CD4-positive, alpha-beta T cell treated with Interleukin-15 for 1 hour (primary cell): ENCODE results near the gene ZNF521.

Experiments
- DNase-seq: peaks from one replicate; pipeline ENCODE4 v3.0.0-alpha.2; 2020

ZNF521 gene

DNA sequence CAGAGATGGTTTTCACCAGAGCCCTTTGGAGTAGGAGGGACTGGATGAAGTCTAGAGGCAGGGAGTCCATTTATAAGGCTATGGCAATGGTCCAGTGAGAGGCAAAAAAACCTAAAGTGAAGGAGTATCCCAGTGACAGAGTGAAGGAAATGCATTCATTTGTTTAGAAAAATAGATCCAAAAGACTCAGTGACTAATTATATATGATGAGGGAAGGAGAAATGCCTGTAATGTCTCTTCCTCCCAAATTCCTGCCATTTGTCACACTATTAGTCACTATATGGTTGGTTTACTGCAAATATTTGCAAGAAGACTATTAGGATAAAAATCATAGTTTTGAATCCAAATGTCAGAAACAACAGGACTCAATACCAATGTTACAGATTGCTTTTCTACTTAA is 104.2 kb downstream of the ZNF521 start:
- no peak for DNase-seq

GRCh38 chr18:25244924-25245698 is 106.9 kb downstream of the ZNF521 start:
- no peak for DNase-seq

- DNase-seq = no peak
These were observed 107.8 kb downstream of the ZNF521 start for GRCh38 chr18:25244170-25244569.

GRCh38 chr18:25243754-25244153 is 108.2 kb downstream of the ZNF521 start:
- no peak for DNase-seq

- DNase-seq = no peak
These were observed 108.7 kb downstream of the ZNF521 start for GRCh38 chr18:25243257-25243656.

DNA sequence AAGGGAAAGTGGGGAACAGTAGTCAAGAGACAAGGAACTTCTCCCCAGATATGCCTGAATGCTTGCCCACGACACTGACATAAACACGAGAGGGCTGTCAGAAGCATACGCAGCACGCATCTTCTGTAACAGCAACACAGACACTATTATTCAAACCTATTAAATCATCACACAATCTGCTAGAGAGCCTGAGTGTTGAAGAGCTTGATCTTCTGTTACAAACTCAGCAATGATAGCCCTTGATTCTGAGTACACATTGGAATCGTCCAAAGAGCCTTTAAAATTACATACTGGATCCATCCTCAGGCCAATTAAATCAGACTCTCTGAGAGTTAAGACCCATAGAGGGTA is 111.6 kb downstream of the ZNF521 start:
- no peak for DNase-seq

DNA sequence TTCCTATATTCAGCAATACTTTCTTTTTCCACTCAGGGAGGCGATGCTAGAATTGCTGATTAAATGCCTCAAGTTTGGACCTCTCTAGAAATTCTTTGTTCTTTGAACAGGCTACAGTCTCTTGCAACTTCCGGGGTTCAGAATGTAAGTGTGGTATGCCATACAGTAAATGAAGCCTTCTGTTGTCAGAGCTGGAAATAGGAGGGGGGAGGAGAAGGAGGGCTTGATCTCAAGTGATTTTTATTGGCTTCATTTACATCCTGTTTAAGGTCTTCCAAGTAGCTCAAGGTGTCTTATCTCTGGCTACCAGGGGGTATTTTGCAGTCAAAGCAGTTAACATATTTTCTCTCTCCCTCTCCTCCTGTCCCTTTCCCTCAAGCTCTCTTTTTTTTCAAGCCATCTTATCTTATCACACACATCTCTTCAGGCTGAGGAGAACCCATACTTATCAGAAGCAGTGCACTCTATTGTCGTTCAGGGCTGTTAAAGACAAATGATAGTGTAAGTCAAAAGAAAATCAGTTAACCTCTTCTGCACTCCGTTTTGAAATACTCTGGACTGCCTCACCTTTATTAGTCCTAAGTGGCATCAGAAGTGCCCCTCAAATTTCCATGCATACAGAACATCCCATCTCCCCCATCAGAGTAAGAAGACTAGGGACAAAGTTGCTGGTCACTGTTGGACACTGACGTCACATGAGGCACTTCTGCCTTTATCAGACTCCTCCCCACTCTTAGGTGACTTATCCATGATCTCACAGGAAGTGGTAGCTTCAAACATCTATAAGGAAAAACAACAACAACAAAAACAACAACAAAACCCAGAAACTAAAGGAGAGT is 112.2 kb downstream of the ZNF521 start:
- no peak for DNase-seq

GRCh38 chr18:25239151-25239550 is 112.8 kb downstream of the ZNF521 start:
- DNase-seq = no peak

DNA sequence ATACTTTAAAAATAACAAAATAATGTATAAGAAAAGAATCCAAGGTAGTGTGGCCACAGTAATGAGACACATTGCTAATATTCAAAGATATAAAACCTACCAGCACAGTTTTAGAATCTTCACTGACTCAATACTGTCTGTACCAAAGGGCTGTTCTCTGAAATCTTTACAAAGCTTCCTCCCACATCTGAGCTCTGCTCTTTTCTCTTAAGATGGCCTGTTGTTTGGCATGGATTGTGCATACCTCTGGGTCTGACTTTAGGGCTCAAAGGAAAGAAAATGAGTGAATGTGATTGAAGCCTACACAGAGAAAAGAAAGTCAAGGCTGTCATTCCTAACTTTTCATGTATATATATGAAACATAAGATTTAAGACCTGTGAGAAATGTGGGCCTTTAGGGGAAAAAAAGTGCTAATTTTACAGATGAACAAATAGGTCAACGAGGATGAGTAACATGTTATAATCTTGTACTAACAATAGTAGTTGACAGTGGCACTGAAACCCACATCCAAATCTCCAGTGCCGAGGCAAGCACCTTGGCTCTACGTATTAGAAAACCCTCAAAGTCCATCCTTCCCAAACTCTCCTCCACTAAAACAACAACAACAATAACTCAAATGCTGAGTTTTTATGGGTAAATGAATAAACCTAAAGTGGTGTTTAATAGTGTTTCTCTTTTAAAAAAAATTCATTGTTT is 114.2 kb downstream of the ZNF521 start:
- no peak for DNase-seq

DNA sequence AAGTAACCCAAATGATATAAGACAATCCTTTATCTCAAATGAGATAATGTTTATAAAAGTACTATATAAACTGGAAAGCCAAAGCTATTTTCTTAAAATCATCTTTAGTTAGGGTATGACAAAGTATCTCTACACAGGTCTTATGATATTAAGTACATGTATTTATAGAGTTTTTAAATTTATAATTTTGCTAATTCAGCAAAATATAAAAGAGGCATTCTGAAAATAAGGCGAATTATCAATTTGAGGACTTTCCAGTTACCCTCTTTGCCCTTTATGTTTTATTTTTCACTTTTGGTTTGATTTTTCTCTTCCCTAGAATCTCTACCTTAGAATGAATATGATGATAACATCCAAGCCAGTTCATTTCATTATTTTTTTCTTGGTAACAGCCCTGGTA is 115.2 kb downstream of the ZNF521 start:
- no peak for DNase-seq

DNA sequence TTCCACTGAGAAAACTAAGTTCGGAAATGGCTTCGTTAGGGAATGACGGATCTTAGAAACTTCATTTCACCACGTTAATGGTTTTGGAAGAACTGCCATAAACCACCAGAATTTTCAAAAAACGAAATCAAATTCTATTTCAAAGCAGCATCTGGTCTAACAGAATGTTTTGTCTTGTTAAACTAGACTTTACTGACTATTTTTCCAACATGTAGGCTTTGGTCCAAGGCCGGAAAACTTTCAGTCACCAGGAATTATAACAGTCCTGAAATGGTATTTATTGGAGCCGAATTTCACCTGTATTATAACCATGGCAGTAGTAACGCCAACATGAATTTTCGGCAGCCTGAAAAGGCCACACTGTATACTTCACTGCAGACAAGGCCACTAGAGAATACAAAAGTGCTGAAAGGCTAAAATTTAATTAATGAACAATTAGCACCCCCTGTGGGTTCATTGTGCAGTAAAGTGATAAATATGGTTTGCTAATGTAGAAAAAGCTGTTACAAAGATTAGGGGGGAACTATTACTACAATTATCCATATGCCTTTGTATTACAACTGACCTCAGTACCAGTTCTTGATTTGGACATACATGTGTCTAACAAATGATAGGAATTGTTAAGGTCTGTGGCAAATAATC is 116.4 kb downstream of the ZNF521 start:
- DNase-seq = no peak

- no peak for DNase-seq
These were observed 117.1 kb downstream of the ZNF521 start for GRCh38 chr18:25234740-25235345.

GRCh38 chr18:25234322-25234639 is 117.7 kb downstream of the ZNF521 start:
- DNase-seq = no peak

DNA sequence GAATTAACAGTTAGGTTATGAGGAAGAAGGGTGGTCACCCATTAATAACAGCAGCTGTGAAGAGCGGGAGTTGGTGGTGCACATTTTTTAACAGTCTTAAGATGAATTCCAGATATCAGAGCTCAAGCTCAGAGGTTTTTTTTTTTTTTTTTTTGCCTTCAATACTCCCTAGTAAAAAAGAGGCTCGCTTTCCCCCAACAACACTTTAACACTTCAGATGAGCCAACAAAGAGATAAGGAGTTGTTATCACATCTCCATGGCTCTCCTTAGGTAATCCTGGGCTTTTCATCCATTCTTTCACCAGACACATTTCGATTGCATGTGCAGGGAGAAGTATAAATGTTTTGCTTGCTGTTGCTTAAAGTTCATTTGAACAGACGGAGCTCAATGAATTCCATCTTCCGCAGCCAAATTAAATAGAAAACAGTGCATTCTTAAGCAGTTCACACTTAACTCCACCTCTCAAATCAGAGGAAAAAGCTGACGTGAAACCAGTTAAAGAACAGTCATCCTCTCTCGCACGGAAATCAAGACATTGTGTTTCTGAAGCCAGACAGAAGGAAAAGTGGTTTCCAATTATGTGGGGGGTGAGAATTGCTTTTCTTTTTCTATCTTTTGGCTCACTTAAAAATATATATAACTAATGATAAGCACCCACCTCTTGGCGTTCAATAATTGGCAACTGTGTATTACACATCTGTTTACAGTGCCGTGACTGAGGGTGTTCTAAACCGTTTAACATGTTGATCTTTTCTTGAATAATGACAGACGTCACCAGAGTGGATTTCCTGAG is 118.2 kb downstream of the ZNF521 start:
- DNase-seq = no peak

DNA sequence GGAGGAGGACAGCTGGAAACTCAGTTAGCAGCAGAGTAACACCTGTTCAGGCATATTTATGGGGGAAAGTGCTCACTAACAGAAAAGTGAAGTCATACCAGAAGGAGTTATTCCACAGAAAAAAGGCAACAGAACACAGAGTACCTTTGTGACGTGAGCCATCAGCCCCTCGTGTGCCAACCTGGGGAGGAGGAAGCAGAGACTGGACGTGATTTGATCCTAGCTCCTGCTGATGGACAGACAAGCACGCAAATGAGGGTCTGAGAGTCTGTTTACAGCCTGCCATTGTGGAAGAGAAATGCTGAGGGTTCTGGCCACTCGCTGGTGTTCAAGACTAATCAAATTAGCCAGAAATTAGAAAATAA is 120.7 kb downstream of the ZNF521 start:
- no peak for DNase-seq

GRCh38 chr18:25230658-25231326 is 121.2 kb downstream of the ZNF521 start:
- no peak for DNase-seq

DNA sequence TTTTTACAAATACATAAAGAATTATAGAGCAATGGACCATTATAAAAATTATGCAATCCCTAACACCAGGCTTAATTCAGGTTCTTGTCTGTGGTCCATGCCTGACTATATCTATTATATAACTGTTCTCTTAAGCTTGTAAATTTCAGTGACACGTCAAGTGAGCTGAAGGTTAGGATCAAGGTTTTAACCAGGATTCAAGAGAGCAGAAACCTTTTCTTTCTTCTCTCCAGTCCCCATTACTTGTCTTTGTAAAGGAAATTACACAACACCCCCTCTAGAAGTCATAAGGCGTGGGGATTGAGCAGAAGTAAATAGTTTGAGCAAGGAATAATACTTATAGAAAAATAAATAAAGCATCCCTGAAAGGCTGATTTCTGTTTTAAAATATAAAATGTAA is 122.0 kb downstream of the ZNF521 start:
- DNase-seq = no peak

DNA sequence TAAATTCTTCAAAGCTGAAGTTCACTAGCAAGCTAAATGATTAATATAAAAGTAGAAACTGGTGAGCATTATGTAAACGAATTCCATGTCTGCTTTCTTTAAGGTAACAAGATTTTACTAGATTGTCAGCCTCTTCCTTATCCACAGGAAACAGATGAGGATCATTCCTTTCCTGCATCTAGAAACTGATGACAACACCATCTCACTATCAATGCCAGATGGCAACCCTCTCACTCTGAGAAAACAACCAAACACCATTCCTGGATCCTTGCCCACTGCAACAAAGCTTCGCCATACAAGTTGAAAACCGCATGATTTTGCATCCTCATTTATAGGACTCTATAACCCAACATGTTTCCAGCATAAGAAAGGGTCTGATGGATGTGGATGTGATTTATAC is 122.9 kb downstream of the ZNF521 start:
- DNase-seq = no peak

DNA sequence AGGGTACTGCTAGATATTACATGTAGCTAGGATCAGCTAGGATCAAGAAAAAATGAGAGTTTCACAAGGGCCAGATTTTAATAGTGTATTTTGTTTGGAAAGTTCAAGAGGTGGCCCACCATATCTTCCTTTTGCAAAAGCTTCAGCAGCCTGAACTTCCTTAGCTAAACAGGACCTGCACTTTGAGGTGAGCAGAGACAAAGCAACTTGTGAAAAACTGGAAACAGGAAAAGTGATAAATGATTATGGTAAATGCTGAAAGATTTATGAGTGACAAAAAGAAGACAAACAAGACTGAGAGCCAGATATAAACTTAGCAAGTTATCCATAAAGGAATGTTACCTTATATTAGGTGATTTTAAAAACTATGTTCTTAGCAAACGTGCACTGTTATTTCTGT is 123.6 kb downstream of the ZNF521 start:
- DNase-seq = no peak

DNA sequence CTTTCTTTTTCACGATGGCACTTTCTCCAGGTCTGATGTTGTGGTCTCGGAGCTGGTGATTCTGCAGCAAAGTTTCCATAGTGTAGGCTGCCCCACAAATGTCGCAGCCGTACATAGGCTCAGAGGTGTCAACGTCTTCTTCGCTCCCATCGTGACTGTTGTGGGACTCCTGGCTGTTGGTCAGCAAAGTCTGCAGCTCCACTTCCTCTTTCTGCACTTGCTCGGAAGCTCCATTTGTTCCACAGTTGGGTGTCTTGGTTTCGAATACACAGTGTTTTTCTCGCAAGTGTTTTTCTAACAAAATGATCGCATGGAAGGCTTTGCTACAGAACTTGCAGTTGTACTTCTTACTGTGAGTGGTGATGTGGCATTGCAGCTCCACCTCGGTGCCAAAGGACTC is 126.8 kb downstream of the ZNF521 start:
- peak; percentile 22 for DNase-seq
